Measurements from ENCODE around the gene DPF3.

DNA sequence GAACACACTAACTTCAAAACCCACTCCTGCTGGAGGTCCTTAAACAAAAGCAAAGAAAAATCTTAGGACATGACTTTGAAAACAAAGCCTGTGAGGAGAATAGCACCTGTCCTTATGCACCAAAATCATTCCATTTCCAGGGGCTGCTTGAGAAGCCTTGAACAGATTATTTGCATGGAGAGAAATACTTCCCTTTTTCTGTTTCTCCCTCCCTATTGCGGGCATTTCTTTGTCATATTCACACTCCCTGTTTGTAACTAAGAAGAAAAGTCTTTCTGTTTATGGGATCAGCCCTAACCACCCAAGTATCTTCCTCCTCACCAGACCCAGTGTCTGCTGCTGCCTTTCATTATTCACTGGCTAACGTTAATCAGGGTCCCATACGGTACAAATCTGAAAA lies 218.8 kb downstream of the DPF3 start:
- no peak for TF ChIP-seq YY1 (IDR thresholded peaks at IDR 0.05; ENCODE audit: insufficient read depth, insufficient read length)
- no peak for TF ChIP-seq ZNF274 (IDR thresholded peaks at IDR 0.05; ENCODE audit: low read depth, low read length)
- no peak for TF ChIP-seq SUZ12 (IDR thresholded peaks at IDR 0.05; ENCODE audit: extremely low read depth, insufficient read depth, insufficient read length)
